Chondrocyte (in vitro differentiated cells): ENCODE measurements around the gene LDAH. TPM values are rescaled to one million over a fixed set of nuclear protein-coding genes. Genes with fewer than 3 reads are reported as not detected.

Source experiments
- DNase-seq: peaks from one replicate; pipeline ENCODE4 v3.0.0; 2021; ENCODE audit warnings: mixed read lengths, low spot score
- H3K27ac Mint-ChIP-seq: one replicate; pipeline ENCODE4 v1.8.0; 2021; ENCODE audit warnings: mild to moderate bottlenecking, moderate library complexity, mixed read lengths; ENCODE audit not compliant: unreplicated experiment
- H3K27me3 Mint-ChIP-seq: 2 replicates; pipeline ENCODE4 v1.8.0; 2021; ENCODE audit warnings: low read depth, mixed read lengths
- H3K36me3 Mint-ChIP-seq: 2 replicates; pipeline ENCODE4 v1.8.0; 2021; ENCODE audit warnings: low read depth, mixed read lengths
- H3K4me1 Mint-ChIP-seq: 2 replicates; pipeline ENCODE4 v1.8.0; 2021; ENCODE audit warnings: low read depth, mild to moderate bottlenecking, mixed read lengths
- H3K4me3 Mint-ChIP-seq: one replicate; pipeline ENCODE4 v1.8.0; 2021; ENCODE audit warnings: mild to moderate bottlenecking, moderate library complexity, mixed read lengths; ENCODE audit not compliant: unreplicated experiment
- H3K9me3 Mint-ChIP-seq: 2 replicates; pipeline ENCODE4 v1.8.0; 2021; ENCODE audit warnings: low read depth, mixed read lengths
- long read RNA-seq: library from polyadenylated mRNA; stranded (forward); transcript quantifications from one replicate; pipeline ENCODE4 v2.0.0, GENCODE V29; 2021
- total RNA-seq: library from RNA; stranded (reverse); gene quantifications from 3 replicates; pipeline ENCODE4 v1.2.1, GENCODE V29; 2021
- TF ChIP-seq, protein P1 (sequence below): fragments of 200-600 bp; sonication (generic); IDR thresholded peaks from 2 replicates; pipeline ENCODE4 v1.5.0; 2021; ENCODE audit warnings: antibody characterized with exemption, mild to moderate bottlenecking, moderate library complexity

LDAH gene
- total RNA-seq: 16.8 to 22.0 TPM (median 18.1 TPM) in 3 replicates
- long read RNA-seq, transcript LDAH-201 (7 exons, 2,907 nt): major isoform, 18 of 30 reads
- long read RNA-seq, partial matches to known transcripts: 1 of 30 reads
- long read RNA-seq, other reads (novel, unspliced or antisense): 6 of 30 reads

- Mint-ChIP-seq H3K4me3 (peak within 1 kb of the TSS; percentile 97), H3K4me1 (peaks cover 20% of the 10 kb centered on the region), H3K9me3 (no peaks in the 10 kb centered on the region), H3K36me3 (no peaks in the 10 kb centered on the region), H3K27me3 (no peaks in the 10 kb centered on the region), H3K27ac (peak within 1 kb of the TSS; percentile 99)
- TF ChIP-seq, protein P1, sequence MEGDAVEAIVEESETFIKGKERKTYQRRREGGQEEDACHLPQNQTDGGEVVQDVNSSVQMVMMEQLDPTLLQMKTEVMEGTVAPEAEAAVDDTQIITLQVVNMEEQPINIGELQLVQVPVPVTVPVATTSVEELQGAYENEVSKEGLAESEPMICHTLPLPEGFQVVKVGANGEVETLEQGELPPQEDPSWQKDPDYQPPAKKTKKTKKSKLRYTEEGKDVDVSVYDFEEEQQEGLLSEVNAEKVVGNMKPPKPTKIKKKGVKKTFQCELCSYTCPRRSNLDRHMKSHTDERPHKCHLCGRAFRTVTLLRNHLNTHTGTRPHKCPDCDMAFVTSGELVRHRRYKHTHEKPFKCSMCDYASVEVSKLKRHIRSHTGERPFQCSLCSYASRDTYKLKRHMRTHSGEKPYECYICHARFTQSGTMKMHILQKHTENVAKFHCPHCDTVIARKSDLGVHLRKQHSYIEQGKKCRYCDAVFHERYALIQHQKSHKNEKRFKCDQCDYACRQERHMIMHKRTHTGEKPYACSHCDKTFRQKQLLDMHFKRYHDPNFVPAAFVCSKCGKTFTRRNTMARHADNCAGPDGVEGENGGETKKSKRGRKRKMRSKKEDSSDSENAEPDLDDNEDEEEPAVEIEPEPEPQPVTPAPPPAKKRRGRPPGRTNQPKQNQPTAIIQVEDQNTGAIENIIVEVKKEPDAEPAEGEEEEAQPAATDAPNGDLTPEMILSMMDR: no peak
- DNase-seq: peak; percentile 95
Measured at GRCh38 chr2:20822535-20823490, at the start of gene LDAH. LDAH (minus strand) TSS chr2:20823101; CDS start chr2:20801463, 21,638 bp downstream.

GRCh38 chr2:20868377-20868776 is 45.5 kb upstream of the LDAH start:
- Mint-ChIP-seq H3K36me3 (no peaks in the 10 kb centered on the region), H3K9me3 (peaks cover 13% of the 10 kb centered on the region), H3K27ac (no peak overlapping the region), H3K4me1 (no peaks in the 10 kb centered on the region), H3K27me3 (peaks cover 59% of the 10 kb centered on the region), H3K4me3 (no peak overlapping the region)
- no peak for DNase-seq
- TF ChIP-seq, protein P1: no peak

DNA sequence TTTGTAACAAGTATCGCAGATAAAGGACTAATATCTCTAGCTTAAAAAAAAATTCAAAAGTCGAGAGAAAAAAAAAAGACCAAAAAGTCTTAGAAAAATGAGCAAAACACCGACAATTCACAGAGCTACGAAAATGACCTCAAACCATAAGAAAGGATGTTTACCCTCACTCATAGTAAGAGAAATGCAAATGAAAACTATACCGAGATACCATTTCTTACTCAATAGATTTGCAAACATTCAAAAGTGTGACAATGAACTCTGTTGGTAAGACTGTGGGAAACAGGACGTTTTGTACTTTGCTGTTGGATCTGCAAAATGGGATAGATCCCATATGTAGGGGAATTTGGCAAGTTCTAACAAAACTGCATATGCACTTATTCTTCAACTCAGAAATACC is 39.9 kb upstream of the LDAH start:
- Mint-ChIP-seq H3K36me3 (no peaks in the 10 kb centered on the region), H3K4me3 (no peak overlapping the region), H3K27me3 (peaks cover 33% of the 10 kb centered on the region)

DNA sequence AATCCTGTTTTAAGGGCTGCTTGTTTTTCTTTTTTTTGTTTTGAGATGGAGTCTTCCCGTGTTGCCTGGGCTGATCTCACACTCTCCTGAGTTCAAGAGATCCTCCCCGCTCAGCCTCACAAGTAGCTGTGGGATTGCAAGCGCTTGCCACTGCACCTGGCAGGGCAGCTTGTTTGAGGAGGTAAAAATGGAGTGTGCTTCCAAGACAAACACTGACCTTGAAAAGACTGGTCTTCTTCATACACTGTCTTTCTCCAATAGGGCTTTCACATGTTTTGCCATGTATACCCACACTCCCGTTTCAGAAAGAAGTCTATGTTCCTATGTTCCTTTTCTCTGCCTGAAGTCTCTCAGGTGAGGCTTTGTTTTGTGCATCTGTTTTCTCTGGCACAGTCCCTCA is 32.6 kb upstream of the LDAH start:
- Mint-ChIP-seq H3K27me3 (peaks cover 20% of the 10 kb centered on the region), H3K4me1 (no peaks in the 10 kb centered on the region)

More for the DNA sequence above, 39.9 kb upstream of the LDAH start:
- no peak for DNase-seq
- peaks cover 6% of the 10 kb centered on the region for H3K4me1 Mint-ChIP-seq
- H3K9me3 Mint-ChIP-seq: peaks cover 11% of the 10 kb centered on the region
- TF ChIP-seq, protein P1: no peak
- H3K27ac Mint-ChIP-seq: no peak overlapping the region

GRCh38 chr2:20852670-20853069 is 29.8 kb upstream of the LDAH start:
- peaks cover 26% of the 10 kb centered on the region for H3K27me3 Mint-ChIP-seq
- H3K4me3 Mint-ChIP-seq: no peak overlapping the region
- no peaks in the 10 kb centered on the region for H3K9me3 Mint-ChIP-seq
- no peaks in the 10 kb centered on the region for H3K36me3 Mint-ChIP-seq
- TF ChIP-seq, protein P1: no peak
- H3K27ac Mint-ChIP-seq: no peak overlapping the region
- no peak for DNase-seq
- no peaks in the 10 kb centered on the region for H3K4me1 Mint-ChIP-seq

More for the DNA sequence above, 32.6 kb upstream of the LDAH start:
- H3K9me3 Mint-ChIP-seq: no peaks in the 10 kb centered on the region
- H3K27ac Mint-ChIP-seq: no peak overlapping the region
- TF ChIP-seq, protein P1: no peak
- H3K36me3 Mint-ChIP-seq: no peaks in the 10 kb centered on the region
- no peak for DNase-seq
- H3K4me3 Mint-ChIP-seq: no peak overlapping the region
